Measurements from ENCODE around the gene KIF1B.
A peak's percentile ranks its signal among the peaks of the same experiment; 100 is the strongest.

The KIF1B gene

DNA sequence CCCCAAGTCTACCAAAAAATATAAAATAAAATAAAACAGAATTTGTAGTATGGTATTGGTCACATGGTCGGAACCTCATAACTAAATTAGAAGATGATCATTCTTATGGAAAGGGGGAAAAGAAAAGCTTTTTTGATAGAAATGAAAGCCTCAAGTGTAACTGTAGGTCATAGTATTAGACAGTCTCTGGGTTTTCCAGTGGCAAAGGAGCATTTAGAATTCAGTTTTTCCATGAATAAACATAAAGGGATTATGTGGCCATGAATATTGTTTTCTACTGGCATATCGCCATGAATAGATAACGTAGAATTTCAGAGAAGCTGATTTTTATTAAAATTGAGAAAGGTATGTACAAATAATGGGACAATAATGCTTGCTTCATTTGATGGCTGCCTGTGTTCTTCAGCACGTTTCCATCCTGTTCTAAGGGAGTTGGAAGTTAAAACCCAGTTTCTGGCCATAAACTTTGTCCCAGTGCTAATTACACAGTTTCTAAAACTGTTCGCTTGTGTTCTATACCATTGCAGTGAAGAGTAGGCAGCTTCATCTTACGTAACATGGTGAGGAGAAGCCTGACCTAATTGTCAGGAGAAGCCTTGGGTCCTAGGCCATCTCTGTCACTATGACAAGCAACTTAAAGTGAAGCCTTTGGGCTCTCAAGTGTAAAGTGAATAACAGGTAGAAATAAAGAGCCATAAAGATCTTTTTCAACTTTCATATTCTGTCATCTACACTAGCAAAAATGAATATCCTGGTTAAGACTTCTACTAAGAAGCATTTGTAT lies 118.0 kb downstream of the KIF1B start:
- DNase-seq (ENCODE audit: low spot score in 2 of 2): no peak
- ATAC-seq (ENCODE audit: low read depth): no peak
- Mint-ChIP-seq H3K9me3 (no peaks in the 10 kb centered on the region), H3K36me3 (peaks cover 18% of the 10 kb centered on the region), H3K4me3 (no peak overlapping the region), H3K27me3 (no peaks in the 10 kb centered on the region), H3K27ac (no peak overlapping the region), H3K4me1 (no peaks in the 10 kb centered on the region)

GRCh38 chr1:10337436-10337835 lies 127.1 kb downstream of the KIF1B start:
- DNase-seq (ENCODE audit: low spot score in 2 of 2) (no peak), ATAC-seq (ENCODE audit: low read depth) (no peak)
- Mint-ChIP-seq H3K4me1 (no peaks in the 10 kb centered on the region), H3K27me3 (no peaks in the 10 kb centered on the region), H3K9me3 (no peaks in the 10 kb centered on the region), H3K4me3 (no peak overlapping the region), H3K36me3 (peaks cover 18% of the 10 kb centered on the region), H3K27ac (no peak overlapping the region)

- Mint-ChIP-seq H3K27me3 (no peaks in the 10 kb centered on the region), H3K27ac (no peak overlapping the region), H3K4me3 (no peak overlapping the region), H3K9me3 (no peaks in the 10 kb centered on the region), H3K4me1 (no peaks in the 10 kb centered on the region), H3K36me3 (peaks cover 21% of the 10 kb centered on the region)
- DNase-seq (ENCODE audit: low spot score in 2 of 2) (peak in 1 of 2 donors; percentile 11), ATAC-seq (ENCODE audit: low read depth) (peak; percentile 53)
Observed at GRCh38 chr1:10338047-10338446, 127.7 kb downstream of the KIF1B start.

DNA sequence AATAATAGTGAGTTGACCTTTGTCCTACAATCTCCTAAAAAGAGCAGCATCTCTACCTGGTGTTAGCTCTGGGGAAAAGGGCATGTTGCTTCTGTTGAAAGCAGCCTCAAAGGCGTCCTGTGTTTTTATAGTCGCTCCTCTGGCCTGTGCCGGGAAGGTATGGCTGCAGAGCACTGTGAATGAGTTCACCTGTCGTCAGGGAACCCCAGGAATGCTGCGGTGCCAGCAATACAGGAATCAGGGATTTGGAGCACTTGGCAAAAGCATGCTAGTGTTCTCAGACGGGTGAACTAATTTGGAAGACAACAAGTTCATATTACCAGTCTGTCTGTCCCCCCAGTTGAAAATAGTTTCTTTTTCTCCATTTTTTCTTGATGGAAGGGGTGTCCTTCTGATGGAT lies 128.2 kb downstream of the KIF1B start:
- no peaks in the 10 kb centered on the region for H3K27me3 Mint-ChIP-seq
- DNase-seq (ENCODE audit: low spot score in 2 of 2) (no peak), ATAC-seq (ENCODE audit: low read depth) (no peak)
- no peak overlapping the region for H3K4me3 Mint-ChIP-seq
- no peaks in the 10 kb centered on the region for H3K4me1 Mint-ChIP-seq
- H3K27ac Mint-ChIP-seq: no peak overlapping the region
- no peaks in the 10 kb centered on the region for H3K9me3 Mint-ChIP-seq
- peaks cover 23% of the 10 kb centered on the region for H3K36me3 Mint-ChIP-seq

- Mint-ChIP-seq H3K4me3 (no peak overlapping the region), H3K4me1 (no peaks in the 10 kb centered on the region), H3K9me3 (no peaks in the 10 kb centered on the region), H3K36me3 (peaks cover 27% of the 10 kb centered on the region), H3K27me3 (no peaks in the 10 kb centered on the region), H3K27ac (no peak overlapping the region)
- ATAC-seq (ENCODE audit: low read depth): no peak
- no peak for DNase-seq (ENCODE audit: low spot score in 2 of 2)
Observed at GRCh38 chr1:10339036-10339567, 128.7 kb downstream of the KIF1B start.

DNA sequence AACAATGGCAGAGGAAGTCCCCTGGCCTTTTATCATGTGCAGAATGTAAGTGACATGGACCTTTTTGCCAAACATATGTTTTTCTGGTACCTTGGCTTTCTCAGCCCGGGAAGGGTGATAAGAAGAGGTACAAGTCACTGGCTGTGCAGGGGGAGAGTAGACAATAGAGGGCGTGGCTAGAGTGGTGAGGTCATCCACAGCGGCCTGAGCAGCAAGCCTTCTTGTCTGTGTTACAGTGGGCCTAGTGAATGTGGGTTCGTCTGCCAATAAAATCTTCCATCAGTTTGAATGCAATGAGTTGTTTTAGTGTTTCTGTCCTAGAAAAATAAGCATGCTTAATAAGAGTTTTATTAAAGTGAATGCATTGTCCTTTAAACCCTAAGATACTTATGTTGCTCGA lies 129.4 kb downstream of the KIF1B start:
- ATAC-seq (ENCODE audit: low read depth): no peak
- Mint-ChIP-seq H3K4me3 (no peak overlapping the region), H3K9me3 (no peaks in the 10 kb centered on the region), H3K36me3 (peaks cover 26% of the 10 kb centered on the region), H3K27me3 (no peaks in the 10 kb centered on the region), H3K27ac (no peak overlapping the region), H3K4me1 (no peaks in the 10 kb centered on the region)
- no peak for DNase-seq (ENCODE audit: low spot score in 2 of 2)

DNA sequence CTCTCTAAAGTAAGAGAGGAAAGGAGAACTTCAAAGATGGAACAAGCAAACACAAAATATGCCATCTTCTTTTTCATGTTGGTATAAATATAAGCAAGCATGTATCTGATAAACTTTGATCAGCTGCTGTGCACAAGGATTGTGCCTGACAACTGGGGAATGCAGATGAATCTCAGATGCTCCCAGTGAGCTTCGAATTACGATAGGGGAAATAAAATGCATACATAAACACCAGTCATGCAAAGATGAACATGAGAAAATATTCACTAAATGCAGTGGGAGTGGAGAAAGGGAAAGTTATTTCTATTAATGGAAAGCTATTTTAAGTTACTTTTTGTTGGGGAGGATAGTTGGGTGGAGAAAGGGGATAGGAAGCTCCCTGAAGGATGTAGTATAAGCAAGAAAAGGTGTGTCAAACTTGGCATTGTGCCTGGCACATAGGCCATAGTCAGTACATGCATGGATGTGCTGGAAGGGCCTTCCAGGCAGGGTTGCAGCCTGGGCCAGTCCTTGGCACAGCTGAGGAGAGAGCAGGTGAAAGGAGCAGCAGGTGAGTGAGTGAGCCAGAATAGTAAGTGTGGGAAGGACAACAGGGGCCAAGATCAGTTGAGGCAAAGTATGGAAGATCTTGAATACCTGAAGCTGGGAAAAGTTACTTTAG lies 130.7 kb downstream of the KIF1B start:
- H3K27me3 Mint-ChIP-seq: no peaks in the 10 kb centered on the region
- H3K36me3 Mint-ChIP-seq: peaks cover 26% of the 10 kb centered on the region
- H3K27ac Mint-ChIP-seq: no peak overlapping the region
- H3K9me3 Mint-ChIP-seq: no peaks in the 10 kb centered on the region
- DNase-seq (ENCODE audit: low spot score in 2 of 2) (no peak), ATAC-seq (ENCODE audit: low read depth) (no peak)
- no peaks in the 10 kb centered on the region for H3K4me1 Mint-ChIP-seq
- H3K4me3 Mint-ChIP-seq: no peak overlapping the region

DNA sequence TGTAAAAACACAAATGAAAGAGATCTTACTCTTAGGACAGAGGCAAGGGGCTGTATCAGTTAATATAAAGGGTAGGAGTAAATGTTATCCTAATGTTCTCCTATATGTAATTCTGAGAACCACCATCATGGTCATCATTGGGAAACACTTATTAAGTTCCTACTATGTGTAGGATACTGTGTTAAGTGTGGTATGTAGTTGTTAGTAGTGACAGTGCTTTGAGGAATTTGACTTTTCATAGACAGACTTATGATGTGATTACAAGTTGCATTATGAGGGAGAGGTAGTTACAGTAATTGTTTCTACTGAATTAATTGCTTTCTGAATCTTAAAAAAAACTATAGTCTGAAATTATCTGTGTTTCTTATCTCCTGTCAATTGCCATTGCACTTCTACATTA lies 136.7 kb downstream of the KIF1B start:
- Mint-ChIP-seq H3K9me3 (no peaks in the 10 kb centered on the region), H3K27ac (no peak overlapping the region), H3K4me3 (no peak overlapping the region), H3K27me3 (no peaks in the 10 kb centered on the region), H3K36me3 (peaks cover 29% of the 10 kb centered on the region), H3K4me1 (no peaks in the 10 kb centered on the region)
- no peak for DNase-seq (ENCODE audit: low spot score in 2 of 2)
- no peak for ATAC-seq (ENCODE audit: low read depth)

- H3K27ac Mint-ChIP-seq: no peak overlapping the region
- no peak for ATAC-seq (ENCODE audit: low read depth)
- no peak overlapping the region for H3K4me3 Mint-ChIP-seq
- H3K27me3 Mint-ChIP-seq: no peaks in the 10 kb centered on the region
- no peaks in the 10 kb centered on the region for H3K4me1 Mint-ChIP-seq
- DNase-seq (ENCODE audit: low spot score in 2 of 2): no peak
- H3K9me3 Mint-ChIP-seq: no peaks in the 10 kb centered on the region
- H3K36me3 Mint-ChIP-seq: peaks cover 12% of the 10 kb centered on the region
Observed at GRCh38 chr1:10353282-10353681, 142.9 kb downstream of the KIF1B start.

GRCh38 chr1:10353693-10354092 lies 143.3 kb downstream of the KIF1B start:
- no peak overlapping the region for H3K4me3 Mint-ChIP-seq
- no peaks in the 10 kb centered on the region for H3K9me3 Mint-ChIP-seq
- ATAC-seq (ENCODE audit: low read depth): no peak
- no peak for DNase-seq (ENCODE audit: low spot score in 2 of 2)
- no peaks in the 10 kb centered on the region for H3K27me3 Mint-ChIP-seq
- peaks cover 9% of the 10 kb centered on the region for H3K36me3 Mint-ChIP-seq
- H3K4me1 Mint-ChIP-seq: no peaks in the 10 kb centered on the region
- no peak overlapping the region for H3K27ac Mint-ChIP-seq

GRCh38 chr1:10360045-10360444 lies 149.7 kb downstream of the KIF1B start:
- DNase-seq (ENCODE audit: low spot score in 2 of 2) (no peak), ATAC-seq (ENCODE audit: low read depth) (no peak)
- Mint-ChIP-seq H3K27ac (no peak overlapping the region), H3K4me1 (no peaks in the 10 kb centered on the region), H3K4me3 (no peak overlapping the region), H3K9me3 (no peaks in the 10 kb centered on the region), H3K36me3 (peaks cover 7% of the 10 kb centered on the region), H3K27me3 (no peaks in the 10 kb centered on the region)

DNA sequence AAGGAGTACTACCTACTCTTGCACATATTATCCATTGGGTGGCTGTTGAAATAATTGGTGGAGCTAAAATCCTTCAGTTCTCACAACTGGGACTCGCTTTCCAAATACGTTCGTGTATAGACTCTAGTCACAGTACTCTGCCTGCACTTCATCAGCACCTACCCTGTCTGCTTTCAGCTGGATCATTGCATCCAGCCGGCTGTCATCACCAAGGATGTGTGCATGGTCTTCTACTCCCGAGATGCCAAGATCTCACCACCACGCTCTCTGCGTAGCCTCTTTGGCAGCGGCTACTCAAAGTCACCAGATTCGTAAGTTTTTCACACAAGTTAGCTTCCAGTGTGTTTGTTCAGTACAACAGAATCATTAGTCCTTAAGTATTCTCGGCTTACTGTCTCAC lies 151.1 kb downstream of the KIF1B start:
- peaks cover 12% of the 10 kb centered on the region for H3K36me3 Mint-ChIP-seq
- no peaks in the 10 kb centered on the region for H3K4me1 Mint-ChIP-seq
- H3K27ac Mint-ChIP-seq: no peak overlapping the region
- H3K4me3 Mint-ChIP-seq: no peak overlapping the region
- H3K9me3 Mint-ChIP-seq: no peaks in the 10 kb centered on the region
- no peaks in the 10 kb centered on the region for H3K27me3 Mint-ChIP-seq
- ATAC-seq (ENCODE audit: low read depth) (no peak), DNase-seq (ENCODE audit: low spot score in 2 of 2) (no peak)

DNA sequence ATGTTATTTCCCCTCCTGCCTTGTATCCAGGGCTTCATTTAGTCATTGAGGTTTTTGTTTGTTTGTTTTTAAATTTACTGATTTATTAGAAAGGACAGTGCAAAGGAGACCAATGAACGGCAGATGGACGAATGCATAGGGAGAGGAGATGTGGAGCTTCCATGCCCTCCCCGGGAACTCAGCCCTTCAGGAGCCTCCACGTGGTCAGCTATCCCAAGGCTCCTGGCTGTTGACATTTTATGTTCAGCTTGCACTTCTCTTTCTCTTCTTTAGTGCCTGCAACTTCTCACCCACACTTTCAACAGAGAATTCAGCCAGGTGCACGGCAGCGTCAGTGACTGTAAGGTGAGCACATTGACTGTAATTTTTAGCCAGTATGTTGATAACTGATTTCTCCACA lies 157.8 kb downstream of the KIF1B start:
- peaks cover 15% of the 10 kb centered on the region for H3K36me3 Mint-ChIP-seq
- no peak overlapping the region for H3K4me3 Mint-ChIP-seq
- no peak for DNase-seq (ENCODE audit: low spot score in 2 of 2)
- no peaks in the 10 kb centered on the region for H3K9me3 Mint-ChIP-seq
- H3K4me1 Mint-ChIP-seq: no peaks in the 10 kb centered on the region
- H3K27ac Mint-ChIP-seq: no peak overlapping the region
- ATAC-seq (ENCODE audit: low read depth): no peak
- no peaks in the 10 kb centered on the region for H3K27me3 Mint-ChIP-seq

- DNase-seq (ENCODE audit: low spot score in 2 of 2) (no peak), ATAC-seq (ENCODE audit: low read depth) (no peak)
- H3K27me3 Mint-ChIP-seq: no peaks in the 10 kb centered on the region
- H3K36me3 Mint-ChIP-seq: peaks cover 19% of the 10 kb centered on the region
- H3K27ac Mint-ChIP-seq: no peak overlapping the region
- peaks cover 2% of the 10 kb centered on the region for H3K4me1 Mint-ChIP-seq
- no peak overlapping the region for H3K4me3 Mint-ChIP-seq
- H3K9me3 Mint-ChIP-seq: no peaks in the 10 kb centered on the region
Observed at GRCh38 chr1:10374442-10374860, 164.1 kb downstream of the KIF1B start.
